HG02642 (cell line): Measurements from ENCODE around the gene TNFRSF13B.
"Not testable (repeated sequence)": the region's sequence is repeated elsewhere in the genome, so short reads cannot be mapped to it uniquely, and the experiment has no call there.

Experiments
- ATAC-seq: cut with Tn5 transposase; IDR thresholded peaks from one replicate; pipeline ENCODE4 v1.9.1; 2021; ENCODE audit warnings: mild to moderate bottlenecking; ENCODE audit not compliant: unreplicated experiment, poor library complexity

The TNFRSF13B gene

GRCh38 chr17:16971458-16972338 is at the start of gene TNFRSF13B:
TSS of gene TNFRSF13B (minus strand) at chr17:16972118. CDS start at chr17:16972075, 43 bp downstream.
- ATAC-seq: peak; percentile 31

- ATAC-seq: no peak
Observed at GRCh38 chr17:17021194-17021863, 49.4 kb upstream of the TNFRSF13B start.

GRCh38 chr17:17020821-17021193 is 48.9 kb upstream of the TNFRSF13B start:
- ATAC-seq: no peak

GRCh38 chr17:17019891-17020456 is 48.1 kb upstream of the TNFRSF13B start:
- ATAC-seq: no peak

DNA sequence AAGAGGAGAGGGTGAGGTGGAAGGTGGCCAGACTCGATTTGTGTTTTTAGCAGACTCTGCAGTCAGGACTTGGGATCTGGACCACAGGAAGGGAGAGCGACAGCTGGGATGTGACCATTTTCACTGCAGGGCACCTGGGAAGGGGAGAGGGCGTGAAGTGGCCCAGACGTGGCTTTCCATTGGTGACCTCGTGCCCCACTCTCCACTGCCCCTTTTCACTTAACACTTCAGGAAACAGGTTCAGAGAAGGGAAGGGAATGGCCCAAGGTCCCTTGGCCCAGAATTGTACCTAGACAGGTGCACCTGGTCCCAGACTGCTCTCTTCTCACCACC is 47.5 kb upstream of the TNFRSF13B start:
- ATAC-seq: no peak

DNA sequence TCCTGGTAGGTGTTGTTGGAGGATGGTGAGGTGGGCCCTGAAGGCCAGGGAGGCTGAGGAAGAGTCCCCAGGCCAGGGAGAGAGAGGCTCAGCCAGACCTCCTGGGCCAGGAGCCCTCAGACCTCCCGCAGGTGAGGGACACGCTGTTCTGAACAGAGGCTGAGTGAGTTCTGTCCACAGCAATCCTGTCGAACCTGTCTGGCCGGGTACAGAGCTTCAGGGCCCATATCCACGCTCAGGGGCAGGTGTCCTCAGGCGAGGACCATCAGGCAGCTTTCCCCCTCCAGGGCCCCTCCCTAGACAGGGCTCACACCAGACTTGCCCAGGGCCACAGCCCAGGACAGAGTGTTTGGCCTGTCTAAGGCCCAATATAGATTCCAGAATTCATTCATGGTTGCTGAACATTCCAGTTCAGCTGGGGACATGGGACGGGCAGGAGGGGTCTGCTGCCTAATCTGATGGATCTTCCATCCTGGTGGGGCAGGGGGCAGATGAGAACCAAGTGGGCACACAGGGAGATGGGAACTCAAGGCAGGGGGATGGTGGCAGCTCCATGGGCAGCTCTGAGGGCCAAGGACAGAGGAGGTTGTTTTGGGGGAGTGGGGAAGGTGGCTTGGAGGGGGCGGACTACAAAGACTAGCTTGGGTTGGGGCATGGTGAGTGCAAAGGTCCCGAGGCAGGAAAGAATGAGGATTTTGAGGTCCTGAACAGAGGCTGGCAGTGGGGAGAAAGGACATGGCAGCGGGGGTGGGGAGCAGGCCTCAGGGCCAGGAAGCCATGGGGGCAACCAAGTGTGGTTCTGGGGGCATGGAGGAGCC is 46.9 kb upstream of the TNFRSF13B start:
- no peak for ATAC-seq

- no peak for ATAC-seq
Observed at GRCh38 chr17:17018021-17018441, 46.1 kb upstream of the TNFRSF13B start.

GRCh38 chr17:17017343-17018014 is 45.6 kb upstream of the TNFRSF13B start:
- no peak for ATAC-seq

DNA sequence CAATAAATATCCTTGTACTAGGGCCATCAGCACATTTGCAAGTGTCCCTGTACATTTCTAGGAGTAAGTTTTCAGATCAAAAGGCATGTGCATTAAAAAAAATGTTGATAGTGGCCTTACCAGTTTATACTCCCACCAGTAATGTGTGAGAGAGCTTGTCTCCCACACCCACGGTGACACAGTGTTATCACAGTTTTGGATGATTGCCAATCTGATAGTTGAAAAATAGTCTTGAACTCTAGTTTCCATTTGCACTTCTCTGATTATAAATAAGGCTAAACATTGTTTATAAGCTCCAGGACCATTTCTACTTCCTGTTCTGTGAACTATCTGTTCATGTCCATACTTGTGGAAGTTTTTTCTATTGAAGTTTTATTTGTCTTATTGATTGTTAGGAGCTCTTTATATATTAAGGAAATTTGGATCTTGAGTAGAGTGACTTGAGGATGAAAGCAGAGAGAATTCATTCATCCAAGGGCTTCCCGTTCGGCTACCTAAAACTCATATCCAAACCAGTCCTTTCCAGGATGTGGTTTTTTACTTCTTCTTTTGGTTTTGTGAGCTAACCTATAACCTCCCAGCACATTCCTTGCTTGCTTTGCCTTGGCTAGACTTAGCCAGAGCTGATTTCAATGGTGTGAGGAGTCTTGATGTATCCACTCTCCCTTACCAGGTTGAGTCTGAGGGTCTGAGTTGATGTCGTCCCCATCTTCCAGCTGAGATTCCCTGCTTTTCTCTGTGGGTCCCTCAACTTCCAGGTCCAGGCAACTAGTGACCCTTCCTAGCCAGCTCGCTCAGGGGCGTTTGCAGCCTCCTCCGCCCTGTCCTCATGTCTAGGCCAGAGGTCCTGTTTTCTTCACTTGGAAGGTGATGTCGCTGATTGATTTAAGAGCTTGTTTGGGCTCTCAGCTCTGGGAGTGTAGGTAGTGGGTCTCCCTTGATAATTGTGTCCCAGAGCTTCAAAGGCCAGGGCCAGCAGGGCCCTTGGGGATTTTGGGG is 44.6 kb upstream of the TNFRSF13B start:
- ATAC-seq: not testable (repeated sequence)

GRCh38 chr17:17015230-17015629 is 43.3 kb upstream of the TNFRSF13B start:
- ATAC-seq: no peak

GRCh38 chr17:17014748-17015124 is 42.8 kb upstream of the TNFRSF13B start:
- not testable (repeated sequence) for ATAC-seq

GRCh38 chr17:17013828-17014747 is 42.2 kb upstream of the TNFRSF13B start:
- not testable (repeated sequence) for ATAC-seq

GRCh38 chr17:17011043-17011907 is 39.4 kb upstream of the TNFRSF13B start:
- ATAC-seq: not testable (repeated sequence)

GRCh38 chr17:17010545-17011034 is 38.7 kb upstream of the TNFRSF13B start:
- not testable (repeated sequence) for ATAC-seq

- not testable (repeated sequence) for ATAC-seq
Observed at GRCh38 chr17:17009972-17010371, 38.1 kb upstream of the TNFRSF13B start.

GRCh38 chr17:17008621-17009397 is 36.9 kb upstream of the TNFRSF13B start:
- not testable (repeated sequence) for ATAC-seq
